Endothelial cell of coronary artery (primary cell): ENCODE data around the gene ATP6AP1. TPM values are rescaled to one million over a fixed set of nuclear protein-coding genes. Genes with fewer than 3 reads are reported as not detected.

Experiments
- total RNA-seq: library from RNA; depleted of rRNA; stranded (reverse); fragments of >200 nt; gene quantifications from 2 replicates; pipeline ENCODE4 v1.2.3, GENCODE V29; 2014

ATP6AP1 gene
- 62.0 and 87.5 TPM in 2 replicates for total RNA-seq

GRCh38 chrX:154428176-154429171, at the start of gene ATP6AP1:
ATP6AP1 (plus strand) TSS chrX:154428677; CDS start chrX:154428693, 16 bp downstream.

GRCh38 chrX:154378799-154379568, 49.5 kb upstream of the ATP6AP1 start, which contains the start of gene EMD:
EMD (plus strand) TSS chrX:154379295; CDS start chrX:154379485, 190 bp downstream.

GRCh38 chrX:154397888-154398667, 30.4 kb upstream of the ATP6AP1 start, which contains the start of gene RPL10:
RPL10 (plus strand) TSS chrX:154398377; CDS start chrX:154398520, 143 bp downstream.

GRCh38 chrX:154409222-154409871, 19.1 kb upstream of the ATP6AP1 start, which contains the start of gene DNASE1L1:
DNASE1L1 (minus strand) TSS chrX:154409254; CDS start chrX:154405568, 3,686 bp downstream.

GRCh38 chrX:154436983-154437752, 8.7 kb downstream of the ATP6AP1 start, which contains the start of gene GDI1:
GDI1 (plus strand) TSS chrX:154437154; CDS start chrX:154437255, 101 bp downstream.

GRCh38 chrX:154443992-154444754, 15.7 kb downstream of the ATP6AP1 start, which contains the start of gene FAM50A:
FAM50A (plus strand) TSS chrX:154444141; CDS start chrX:154444236, 95 bp downstream.

GRCh38 chrX:154458116-154458953, 29.9 kb downstream of the ATP6AP1 start, which contains the start of gene PLXNA3:
PLXNA3 (plus strand) TSS chrX:154458281; CDS start chrX:154460184, 1,903 bp downstream.

GRCh38 chrX:154478728-154479622, 50.5 kb downstream of the ATP6AP1 start, which contains the start of gene LAGE3:
LAGE3 (minus strand) TSS chrX:154479281; CDS start chrX:154478915, 366 bp downstream.

Other genes starting within 250 kb of the ATP6AP1 start
- gene OPN1MW, start 246.1 kb upstream of the ATP6AP1 start, total RNA-seq: not detected in 2 replicates
- gene OPN1MW2, start 208.9 kb upstream of the ATP6AP1 start, total RNA-seq: not detected in 2 replicates
- gene OPN1MW3, start 171.1 kb upstream of the ATP6AP1 start, total RNA-seq: not detected in 2 replicates
- gene TEX28, start 133.6 kb upstream of the ATP6AP1 start, total RNA-seq: not detected in 2 replicates
- gene TKTL1, start 132.9 kb upstream of the ATP6AP1 start, total RNA-seq: not detected in 2 replicates
- 2,046 and 3,187 TPM in 2 replicates for gene FLNA, start 54.0 kb upstream of the ATP6AP1 start, total RNA-seq
- gene EMD, start 49.4 kb upstream of the ATP6AP1 start, total RNA-seq: 19.9 and 20.2 TPM in 2 replicates
- 2,577 and 3,067 TPM in 2 replicates for gene RPL10, start 30.3 kb upstream of the ATP6AP1 start, total RNA-seq
- 105 and 122 TPM in 2 replicates for gene DNASE1L1, start 19.4 kb upstream of the ATP6AP1 start, total RNA-seq
- gene TAFAZZIN, start 17.1 kb upstream of the ATP6AP1 start, total RNA-seq: 13.2 and 32.1 TPM in 2 replicates
- 64.1 and 110 TPM in 2 replicates for gene GDI1, start 8.5 kb downstream of the ATP6AP1 start, total RNA-seq
- gene FAM50A, start 15.5 kb downstream of the ATP6AP1 start, total RNA-seq: 83.4 and 111 TPM in 2 replicates
- gene PLXNA3, start 29.6 kb downstream of the ATP6AP1 start, total RNA-seq: 8.3 and 16.8 TPM in 2 replicates
- gene LAGE3, start 50.6 kb downstream of the ATP6AP1 start, total RNA-seq: 10.4 and 12.2 TPM in 2 replicates
- gene UBL4A, start 57.9 kb downstream of the ATP6AP1 start, total RNA-seq: 32.7 and 47.2 TPM in 2 replicates
- 8.2 and 14.5 TPM in 2 replicates for gene SLC10A3, start 62.0 kb downstream of the ATP6AP1 start, total RNA-seq
- gene FAM3A, start 87.6 kb downstream of the ATP6AP1 start, total RNA-seq: 23.0 and 32.4 TPM in 2 replicates
- 34.5 and 66.3 TPM in 2 replicates for gene G6PD, start 118.2 kb downstream of the ATP6AP1 start, total RNA-seq
- 12.0 and 13.6 TPM in 2 replicates for gene IKBKG, start 118.9 kb downstream of the ATP6AP1 start, total RNA-seq
- gene CTAG1A, start 156.5 kb downstream of the ATP6AP1 start, total RNA-seq: not detected in 2 replicates
- not detected in 2 replicates for gene CTAG1B, start 190.6 kb downstream of the ATP6AP1 start, total RNA-seq
- not detected in 2 replicates for gene CTAG2, start 224.9 kb downstream of the ATP6AP1 start, total RNA-seq